Kidney epithelial cell (primary cell): ENCODE results near the gene GPX2. TPM values are rescaled to one million over a fixed set of nuclear protein-coding genes. Genes with fewer than 3 reads are reported as not detected.

Experiments used
- DNase-seq: peaks from one replicate; pipeline ENCODE4 v3.0.0-alpha.2; 2010; ENCODE audit warnings: low read depth
- H3K27me3 ChIP-seq: 2 replicates; pipeline ENCODE4 v1.6.0; 2011; ENCODE audit warnings: low read length; ENCODE audit not compliant: control insufficient read depth, insufficient read depth
- H3K36me3 ChIP-seq: 2 replicates; pipeline ENCODE4 v1.5.1; 2011; ENCODE audit warnings: low read length; ENCODE audit not compliant: control insufficient read depth, insufficient read depth
- H3K4me3 ChIP-seq: 2 replicates; pipeline ENCODE4 v1.5.1; 2011; ENCODE audit warnings: low read depth, mild to moderate bottlenecking, control low read depth, low read length
- total RNA-seq: library from RNA; depleted of rRNA; stranded (reverse); fragments of >200 nt; gene quantifications from 2 replicates; pipeline ENCODE4 v1.2.3, GENCODE V29; 2015
- TF ChIP-seq, protein P1 (sequence below): IDR thresholded peaks from 2 replicates; pipeline ENCODE4 v1.5.1; 2011; ENCODE audit warnings: mild to moderate bottlenecking, moderate library complexity, low read length, control low read depth, inconsistent platforms; ENCODE audit not compliant: insufficient read depth, poor library complexity, severe bottlenecking

Gene GPX2
- total RNA-seq, 1 donor from 2014 or later: not detected

DNA sequence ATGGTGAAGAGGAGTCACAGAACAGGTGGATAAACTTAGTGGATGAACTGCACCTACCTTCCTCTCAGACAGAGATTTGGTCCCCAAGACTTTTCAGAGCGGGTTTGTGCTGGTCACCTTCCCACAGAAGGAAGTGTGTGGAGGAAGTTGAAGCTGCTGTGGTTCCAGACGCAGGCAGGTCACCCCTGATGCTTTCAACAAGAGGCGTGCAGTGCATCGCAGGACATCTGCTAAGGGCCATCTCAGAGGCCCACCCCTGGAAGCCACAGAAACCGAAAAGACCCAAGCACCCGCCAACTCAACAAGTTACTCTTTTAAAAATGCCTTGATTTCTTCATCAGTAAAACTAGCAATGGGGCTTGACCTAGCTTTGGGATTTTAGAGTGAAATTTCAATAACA is 1.0 kb upstream of the GPX2 start:
- TF ChIP-seq, protein P1, sequence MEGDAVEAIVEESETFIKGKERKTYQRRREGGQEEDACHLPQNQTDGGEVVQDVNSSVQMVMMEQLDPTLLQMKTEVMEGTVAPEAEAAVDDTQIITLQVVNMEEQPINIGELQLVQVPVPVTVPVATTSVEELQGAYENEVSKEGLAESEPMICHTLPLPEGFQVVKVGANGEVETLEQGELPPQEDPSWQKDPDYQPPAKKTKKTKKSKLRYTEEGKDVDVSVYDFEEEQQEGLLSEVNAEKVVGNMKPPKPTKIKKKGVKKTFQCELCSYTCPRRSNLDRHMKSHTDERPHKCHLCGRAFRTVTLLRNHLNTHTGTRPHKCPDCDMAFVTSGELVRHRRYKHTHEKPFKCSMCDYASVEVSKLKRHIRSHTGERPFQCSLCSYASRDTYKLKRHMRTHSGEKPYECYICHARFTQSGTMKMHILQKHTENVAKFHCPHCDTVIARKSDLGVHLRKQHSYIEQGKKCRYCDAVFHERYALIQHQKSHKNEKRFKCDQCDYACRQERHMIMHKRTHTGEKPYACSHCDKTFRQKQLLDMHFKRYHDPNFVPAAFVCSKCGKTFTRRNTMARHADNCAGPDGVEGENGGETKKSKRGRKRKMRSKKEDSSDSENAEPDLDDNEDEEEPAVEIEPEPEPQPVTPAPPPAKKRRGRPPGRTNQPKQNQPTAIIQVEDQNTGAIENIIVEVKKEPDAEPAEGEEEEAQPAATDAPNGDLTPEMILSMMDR: no peak
- no peak overlapping the region for H3K4me3 ChIP-seq
- no peak for DNase-seq

DNA sequence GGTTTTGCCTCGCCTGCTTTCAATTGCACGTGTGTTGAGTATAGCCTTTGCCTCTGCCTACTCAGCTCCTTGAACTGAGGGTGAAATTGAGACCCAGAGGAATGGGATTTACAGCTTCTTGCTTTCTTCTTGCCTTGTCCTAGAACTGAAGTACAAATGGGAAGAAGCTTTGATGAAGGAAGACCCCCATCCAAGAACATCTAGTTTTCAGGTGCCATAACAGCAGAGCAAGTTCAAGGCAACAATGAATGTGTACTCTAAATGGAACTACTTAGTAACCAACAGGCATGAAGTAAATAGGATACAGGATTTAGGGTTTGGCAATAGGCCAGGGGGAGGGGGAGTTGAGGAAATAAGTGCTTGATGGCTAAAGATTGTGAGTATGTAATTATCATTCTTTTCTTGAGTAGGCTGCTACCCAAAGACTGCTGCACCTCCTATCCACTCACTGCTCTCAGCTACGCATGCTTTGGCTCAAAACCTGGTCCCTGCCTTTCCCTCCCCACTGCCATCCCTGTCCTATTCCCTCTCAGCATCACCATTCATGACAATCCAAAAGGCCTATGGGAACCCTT is 2.1 kb downstream of the GPX2 start:
- H3K27me3 ChIP-seq: no peaks in the 10 kb centered on the region
- no peaks in the 10 kb centered on the region for H3K36me3 ChIP-seq
- TF ChIP-seq, protein P1: no peak
- no peak for DNase-seq
- no peak overlapping the region for H3K4me3 ChIP-seq

More for the DNA sequence above, 1.0 kb upstream of the GPX2 start:
- H3K27me3 ChIP-seq: no peaks in the 10 kb centered on the region
- H3K36me3 ChIP-seq: no peaks in the 10 kb centered on the region

DNA sequence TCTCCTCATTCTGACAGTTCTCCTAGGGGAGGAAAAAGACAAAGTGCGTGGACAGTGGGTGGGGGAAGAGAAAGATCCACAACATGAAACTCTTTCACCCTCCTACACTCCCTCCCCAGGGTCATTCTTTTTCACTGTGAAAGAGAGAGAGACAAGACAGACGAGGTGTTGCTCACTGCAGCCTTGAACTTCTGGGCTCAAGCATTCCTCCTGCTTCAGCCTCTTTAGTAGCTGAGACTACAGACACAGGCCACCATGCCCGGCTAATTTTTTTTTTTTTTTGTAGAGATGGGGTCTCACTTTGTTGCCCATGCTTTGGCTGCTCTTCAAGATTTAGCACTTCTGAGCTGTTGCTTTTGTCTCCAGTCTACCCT is 2.7 kb downstream of the GPX2 start:
- H3K4me3 ChIP-seq: no peak overlapping the region
- no peaks in the 10 kb centered on the region for H3K36me3 ChIP-seq
- H3K27me3 ChIP-seq: no peaks in the 10 kb centered on the region
- TF ChIP-seq, protein P1: no peak
- DNase-seq: no peak

DNA sequence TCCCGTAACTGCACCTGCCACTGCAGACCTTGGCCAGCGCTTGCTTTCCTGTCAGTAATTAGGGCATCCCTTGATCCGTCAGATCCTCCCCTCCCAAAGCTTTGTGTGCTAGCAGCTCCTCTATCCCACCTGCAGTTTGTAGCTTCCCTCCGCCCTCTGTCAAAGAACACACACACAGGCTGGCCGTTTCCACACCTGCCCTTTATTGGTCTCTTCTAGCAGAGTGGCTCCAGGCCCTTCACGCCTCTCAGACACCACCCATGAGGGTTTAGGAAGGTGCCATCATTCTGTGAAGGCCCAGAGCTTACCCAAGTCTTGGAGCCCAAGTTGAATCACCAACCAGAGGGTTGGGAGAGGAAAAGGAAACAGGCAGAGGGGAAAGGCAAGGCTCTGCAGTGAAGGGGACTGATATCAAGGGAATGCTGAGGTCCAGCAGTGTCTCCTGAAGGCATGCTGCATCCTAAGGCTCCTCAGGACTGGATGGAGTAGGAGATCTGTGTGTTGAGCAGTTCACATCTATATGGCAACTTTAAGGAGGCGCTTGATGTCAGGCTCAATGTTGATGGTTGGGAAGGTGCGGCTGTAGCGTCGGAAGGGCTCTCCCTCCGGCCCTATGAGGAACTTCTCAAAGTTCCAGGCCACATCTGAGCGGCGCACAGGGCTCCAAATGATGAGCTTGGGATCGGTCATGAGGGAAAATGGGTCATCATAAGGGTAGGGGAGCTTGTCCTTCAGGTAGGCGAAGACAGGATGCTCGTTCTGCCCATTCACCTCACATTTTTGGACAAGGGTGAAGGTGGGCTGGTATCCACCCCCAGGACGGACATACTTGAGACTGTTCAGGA is 3.4 kb downstream of the GPX2 start:
- H3K4me3 ChIP-seq: no peak overlapping the region
- DNase-seq: no peak
- TF ChIP-seq, protein P1: no peak
- H3K27me3 ChIP-seq: no peaks in the 10 kb centered on the region
- no peaks in the 10 kb centered on the region for H3K36me3 ChIP-seq

DNA sequence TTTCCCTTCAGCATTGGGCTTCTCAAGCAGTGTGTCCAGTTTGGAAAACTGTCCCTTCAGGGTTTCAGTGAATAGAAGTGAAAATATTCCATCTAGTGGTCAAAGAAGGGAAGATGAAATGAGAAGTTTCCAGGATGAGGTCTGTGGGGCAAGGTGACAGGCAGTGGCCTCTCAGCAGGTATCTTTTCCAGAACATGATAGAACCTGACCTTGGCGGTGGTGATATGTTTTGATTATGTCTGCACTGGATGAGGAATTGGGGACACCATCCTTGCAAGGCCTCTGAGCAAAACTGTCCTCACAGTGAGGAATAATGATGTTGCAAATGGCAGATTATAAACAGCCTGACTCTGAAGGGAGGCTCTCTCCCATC is 4.7 kb downstream of the GPX2 start:
- TF ChIP-seq, protein P1: peak; percentile 15
- DNase-seq: no peak
- Histone ChIP-seq H3K27me3 (no peaks in the 10 kb centered on the region), H3K36me3 (no peaks in the 10 kb centered on the region), H3K4me3 (no peak overlapping the region)

DNA sequence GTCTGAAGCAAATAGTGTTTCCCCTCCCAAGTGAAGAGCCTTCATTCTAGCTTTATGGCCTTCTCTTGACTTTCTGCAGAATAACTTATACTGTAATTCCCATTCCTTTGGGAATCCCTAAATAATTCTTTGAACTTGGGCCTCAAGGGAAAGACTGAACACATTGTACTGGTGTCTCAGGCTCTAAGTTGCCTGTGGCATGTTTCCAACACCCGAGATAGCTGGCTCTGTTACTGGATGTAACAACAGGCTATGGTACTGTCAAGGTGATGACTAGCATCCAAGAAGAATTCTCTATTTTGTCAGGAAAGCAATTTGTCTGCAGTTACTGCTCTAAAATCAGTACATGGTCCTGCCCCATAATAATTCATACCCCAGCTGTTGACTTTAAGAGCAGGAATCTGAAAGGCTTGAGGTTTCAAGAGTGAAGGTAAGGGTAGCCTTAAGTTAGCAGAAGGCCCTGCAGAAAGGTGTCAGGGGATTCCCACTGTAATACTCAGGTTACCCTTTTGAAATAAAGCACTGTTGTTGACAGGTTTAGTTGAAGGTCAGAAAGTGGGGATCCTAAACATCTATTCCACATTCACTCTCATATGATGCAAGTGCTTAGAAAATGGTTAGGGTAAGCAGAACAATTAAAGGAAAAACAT is 5.2 kb downstream of the GPX2 start:
- Histone ChIP-seq H3K4me3 (no peak overlapping the region), H3K36me3 (no peaks in the 10 kb centered on the region), H3K27me3 (no peaks in the 10 kb centered on the region)
- DNase-seq: no peak
- TF ChIP-seq, protein P1: no peak
